ENCODE results near the gene SPATS2L. TPM values are rescaled to one million over a fixed set of nuclear protein-coding genes. Genes with fewer than 3 reads are reported as not detected.
A peak's percentile ranks its signal among the peaks of the same experiment; 100 is the strongest.

SPATS2L gene
- total and polyA plus RNA-seq, 9 donors = 36.5 to 93.0 (median 70.6) TPM

DNA sequence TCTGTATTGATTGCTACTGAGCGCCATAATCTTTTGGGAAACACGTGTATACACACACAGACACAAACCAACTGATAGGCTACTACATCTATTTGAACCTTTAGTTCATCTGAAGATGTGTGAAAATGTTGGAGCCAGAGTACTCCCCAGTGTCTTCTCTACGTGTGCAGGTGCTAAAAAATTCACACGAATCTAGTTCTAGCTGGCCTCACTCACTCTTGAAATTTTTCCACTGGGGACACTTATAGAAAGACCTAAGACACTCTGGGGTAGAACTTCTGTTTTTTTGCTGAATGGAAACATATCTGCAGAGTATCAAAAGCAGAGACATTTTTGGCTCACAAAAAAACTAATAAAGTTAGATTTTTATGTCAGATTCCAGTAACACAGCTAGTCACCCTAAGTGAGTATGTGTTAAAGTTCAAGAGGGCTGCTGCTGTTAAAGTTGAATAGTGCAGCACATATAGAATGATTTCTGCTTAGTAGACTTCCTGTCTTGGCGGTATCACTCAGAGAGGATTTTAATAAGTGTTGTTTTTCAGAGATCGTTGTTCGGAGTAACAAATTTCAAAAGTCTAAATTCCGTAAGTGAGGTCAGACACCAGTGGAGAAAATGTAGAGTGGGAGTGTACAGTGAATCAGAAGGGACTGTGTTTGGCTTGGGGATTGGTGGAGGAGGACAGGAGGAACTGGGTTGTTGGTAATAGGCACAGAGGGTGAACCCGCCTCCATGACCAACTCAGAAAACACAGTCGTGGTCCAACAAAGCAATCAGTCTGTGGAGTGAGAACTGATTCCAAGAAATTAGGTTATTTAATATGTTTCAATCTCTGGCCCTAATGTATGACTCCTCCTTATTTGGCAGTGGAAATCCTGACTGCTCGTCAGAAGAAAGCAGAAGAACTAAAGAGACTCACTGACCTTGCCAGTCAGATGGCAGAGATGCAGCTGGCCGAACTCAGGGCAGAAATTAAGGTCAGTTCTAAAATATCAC, 160.2 kb downstream of the SPATS2L start:
- intact Hi-C loops (cut with DNase I) = no loop called here
- H3K27me3 ChIP-seq = no peaks in the 10 kb centered on the region
- H3K4me1 ChIP-seq (ENCODE audit: insufficient read depth) = peaks cover 2% of the 10 kb centered on the region
- DNase-seq = peak; percentile 45 to 71 (median 52)
- H3K9me3 ChIP-seq = no peaks in the 10 kb centered on the region
- WGBS, 3 donors = 23 to 27% (median 25%) methylated on average over 12 of the region's 12 CpGs
- TF ChIP-seq, protein P1, sequence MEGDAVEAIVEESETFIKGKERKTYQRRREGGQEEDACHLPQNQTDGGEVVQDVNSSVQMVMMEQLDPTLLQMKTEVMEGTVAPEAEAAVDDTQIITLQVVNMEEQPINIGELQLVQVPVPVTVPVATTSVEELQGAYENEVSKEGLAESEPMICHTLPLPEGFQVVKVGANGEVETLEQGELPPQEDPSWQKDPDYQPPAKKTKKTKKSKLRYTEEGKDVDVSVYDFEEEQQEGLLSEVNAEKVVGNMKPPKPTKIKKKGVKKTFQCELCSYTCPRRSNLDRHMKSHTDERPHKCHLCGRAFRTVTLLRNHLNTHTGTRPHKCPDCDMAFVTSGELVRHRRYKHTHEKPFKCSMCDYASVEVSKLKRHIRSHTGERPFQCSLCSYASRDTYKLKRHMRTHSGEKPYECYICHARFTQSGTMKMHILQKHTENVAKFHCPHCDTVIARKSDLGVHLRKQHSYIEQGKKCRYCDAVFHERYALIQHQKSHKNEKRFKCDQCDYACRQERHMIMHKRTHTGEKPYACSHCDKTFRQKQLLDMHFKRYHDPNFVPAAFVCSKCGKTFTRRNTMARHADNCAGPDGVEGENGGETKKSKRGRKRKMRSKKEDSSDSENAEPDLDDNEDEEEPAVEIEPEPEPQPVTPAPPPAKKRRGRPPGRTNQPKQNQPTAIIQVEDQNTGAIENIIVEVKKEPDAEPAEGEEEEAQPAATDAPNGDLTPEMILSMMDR (IDR thresholded peaks at IDR 0.05) = no peak
- TF ChIP-seq POLR2A (IDR thresholded peaks at IDR 0.05) (no peak), EP300 (IDR thresholded peaks at IDR 0.05) (no peak)
- no peaks in the 10 kb centered on the region for H3K36me3 ChIP-seq
- H3K4me3 ChIP-seq = no peak overlapping the region
- H3K27ac ChIP-seq = peak overlapping the region in 1 of 2 donors; percentile 66

DNA sequence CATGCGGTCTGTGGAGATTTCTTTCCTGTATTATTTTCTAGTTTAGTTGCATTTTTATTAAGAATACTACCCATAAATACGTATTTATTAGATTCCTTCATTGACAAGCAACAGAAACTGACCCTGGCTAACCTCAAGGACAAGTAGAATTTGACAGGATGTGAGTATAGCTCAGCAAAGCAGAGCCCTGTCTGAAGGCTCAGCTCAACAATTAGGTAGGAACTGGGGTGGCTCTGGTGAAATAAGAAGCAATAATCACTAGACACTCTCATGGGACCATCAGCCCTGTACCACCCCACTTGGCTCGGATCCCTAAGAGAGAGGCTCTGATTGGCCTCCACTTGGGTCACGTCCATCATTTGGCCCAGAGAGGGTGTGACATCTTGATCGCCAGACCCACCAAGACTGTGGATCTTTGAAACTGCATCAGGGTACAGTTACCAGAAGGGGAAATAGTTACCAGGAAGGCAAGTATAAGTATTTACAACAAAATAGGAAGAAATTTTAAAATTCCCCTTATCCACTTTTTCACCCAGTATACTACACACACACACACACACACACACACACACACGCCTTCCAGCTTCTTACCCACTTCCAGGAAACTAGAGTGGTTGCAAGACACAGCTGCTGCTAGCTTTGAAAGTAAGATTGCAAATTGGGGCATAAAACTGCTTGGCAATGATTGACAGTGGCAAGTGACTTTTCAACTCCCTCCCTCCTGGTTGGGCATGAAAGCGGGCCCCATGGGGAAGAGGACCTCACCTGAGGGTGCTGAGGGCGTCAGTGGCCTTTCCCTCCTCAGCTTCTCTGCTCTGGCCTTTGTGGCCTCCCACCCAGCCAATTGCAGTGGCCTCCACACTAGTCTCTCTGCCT, 161.6 kb downstream of the SPATS2L start:
- Histone ChIP-seq H3K4me1 (ENCODE audit: insufficient read depth) (peaks cover 2% of the 10 kb centered on the region), H3K36me3 (no peaks in the 10 kb centered on the region), H3K27ac (peak overlapping the region in 1 of 2 donors; percentile 66), H3K9me3 (no peaks in the 10 kb centered on the region), H3K4me3 (no peak overlapping the region), H3K27me3 (no peaks in the 10 kb centered on the region)
- intact Hi-C loops (cut with DNase I) = no loop called here
- TF ChIP-seq EP300 (IDR thresholded peaks at IDR 0.05) (no peak), POLR2A (IDR thresholded peaks at IDR 0.05) (no peak)
- TF ChIP-seq, protein P1 (IDR thresholded peaks at IDR 0.05) = no peak
- 82 to 88% (median 85%) methylated on average over 8 of the region's 8 CpGs for whole genome bisulfite sequencing, 3 donors
- no peak for DNase-seq

DNA sequence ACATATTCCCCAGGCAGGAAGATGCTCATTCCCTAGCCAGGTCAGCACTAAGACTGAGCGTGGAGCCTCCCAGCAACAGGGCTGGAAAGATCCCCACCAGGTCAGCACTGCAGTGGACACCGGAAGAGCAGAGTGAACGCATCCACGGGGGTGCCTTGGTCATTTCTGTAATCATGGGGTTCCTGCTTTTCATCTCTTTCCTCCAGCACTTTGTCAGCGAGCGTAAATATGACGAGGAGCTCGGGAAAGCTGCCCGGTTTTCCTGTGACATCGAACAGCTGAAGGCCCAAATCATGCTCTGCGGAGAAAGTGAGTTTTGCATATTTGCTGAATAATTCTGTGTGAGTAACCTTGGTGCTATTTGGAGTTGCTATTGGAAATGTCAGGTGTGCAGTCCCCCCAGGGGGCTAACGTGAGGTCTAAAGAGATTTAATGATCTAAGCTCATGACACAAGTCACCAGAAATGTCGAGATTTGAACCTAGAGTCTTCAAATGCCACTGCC, 163.3 kb downstream of the SPATS2L start:
- no peaks in the 10 kb centered on the region for H3K36me3 ChIP-seq
- no peak for TF ChIP-seq EP300 (IDR thresholded peaks at IDR 0.05)
- H3K4me1 ChIP-seq (ENCODE audit: insufficient read depth) = peaks cover 2% of the 10 kb centered on the region
- 56 to 76% (median 62%) methylated on average over 13 of the region's 13 CpGs for WGBS, 3 donors
- no peaks in the 10 kb centered on the region for H3K27me3 ChIP-seq
- no peaks in the 10 kb centered on the region for H3K9me3 ChIP-seq
- peak in 1 of 5 donors; percentile 45 for DNase-seq
- H3K4me3 ChIP-seq = no peak overlapping the region
- H3K27ac ChIP-seq = no peak overlapping the region
- intact Hi-C loops (cut with DNase I) = loop anchor here in 3 of 4 donors (10.0 kb wide), 2 partner anchors 165 to 485 kb away; partner anchors contain the start of gene SPATS2L (in 2 of the 3)

DNA sequence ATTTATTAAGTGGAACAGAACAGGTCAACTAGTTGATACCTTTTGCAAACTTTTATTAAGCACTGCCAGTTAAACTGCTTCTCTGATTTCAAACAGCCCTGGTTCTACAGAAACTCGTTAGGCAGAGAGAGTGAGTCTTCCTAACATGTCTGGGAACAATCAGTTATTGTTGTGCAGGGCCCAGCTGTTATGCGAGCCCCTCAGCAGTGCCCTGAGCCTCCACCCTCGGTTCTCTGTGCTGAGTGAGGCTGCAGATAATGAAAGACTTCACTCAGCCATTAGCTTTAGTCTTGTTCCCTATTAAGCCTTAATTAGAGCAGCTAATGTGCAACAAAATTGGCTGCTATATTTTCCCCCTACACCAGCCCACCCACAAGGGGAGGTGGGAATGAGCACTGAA, 163.7 kb downstream of the SPATS2L start:
- intact Hi-C loops (cut with DNase I) = loop anchor here in 3 of 4 donors (10.0 kb wide), 2 partner anchors 165 to 485 kb away; partner anchors contain the start of gene SPATS2L (in 2 of the 3)
- no peaks in the 10 kb centered on the region for H3K36me3 ChIP-seq
- TF ChIP-seq, protein P1 (IDR thresholded peaks at IDR 0.05) = no peak
- no peak for TF ChIP-seq POLR2A (IDR thresholded peaks at IDR 0.05)
- TF ChIP-seq EP300 (IDR thresholded peaks at IDR 0.05) = no peak
- no peaks in the 10 kb centered on the region for H3K27me3 ChIP-seq
- 30 to 43% (median 42%) methylated on average over 3 of the region's 3 CpGs for WGBS, 3 donors
- H3K27ac ChIP-seq = no peak overlapping the region
- peaks cover 2% of the 10 kb centered on the region for H3K4me1 ChIP-seq (ENCODE audit: insufficient read depth)
- no peaks in the 10 kb centered on the region for H3K9me3 ChIP-seq
- no peak overlapping the region for H3K4me3 ChIP-seq
- DNase-seq = no peak

Data from ovary (tissue), 9 donors.